Muscle of back (tissue), 13 donors: ENCODE measurements around the gene SYT15. TPM values are rescaled to one million over a fixed set of nuclear protein-coding genes. Genes with fewer than 3 reads are reported as not detected.
"Not testable (repeated sequence)": the region's sequence is repeated elsewhere in the genome, so short reads cannot be mapped to it uniquely, and the experiment has no call there.

ENCODE experiments used
- DNase-seq, 3 donors: peaks; one replicate each; pipeline versions ENCODE4 v3.0.0 to v3.0.0-alpha.2; 2013
- long read RNA-seq, 9 donors: transcript quantifications; one replicate each; lab custom pipeline, GENCODE V29; 2026
- polyA plus RNA-seq, 10 donors: library from polyadenylated mRNA; unstranded; fragments of 120-200 nt; gene quantifications; one replicate each; pipeline ENCODE4 v1.2.1, GENCODE V29; 2013; ENCODE audit not compliant: insufficient read length in 10 of 10

SYT15 gene
- 1 to 10 TPM; 2.1 to 8.2 (median 4.1) TPM for polyA plus RNA-seq
- long read RNA-seq, donor 1 = 0 reads
- long read RNA-seq, donor 2 = 0 reads
- long read RNA-seq, donor 3 = 0 reads
- long read RNA-seq, donor 4 = 0 reads
- long read RNA-seq, donor 5 = 0 reads
- long read RNA-seq, donor 6 = 0 reads
- long read RNA-seq, donor 7 = 0 reads
- long read RNA-seq, donor 8 = 0 reads
- long read RNA-seq, donor 9 = 0 reads

DNA sequence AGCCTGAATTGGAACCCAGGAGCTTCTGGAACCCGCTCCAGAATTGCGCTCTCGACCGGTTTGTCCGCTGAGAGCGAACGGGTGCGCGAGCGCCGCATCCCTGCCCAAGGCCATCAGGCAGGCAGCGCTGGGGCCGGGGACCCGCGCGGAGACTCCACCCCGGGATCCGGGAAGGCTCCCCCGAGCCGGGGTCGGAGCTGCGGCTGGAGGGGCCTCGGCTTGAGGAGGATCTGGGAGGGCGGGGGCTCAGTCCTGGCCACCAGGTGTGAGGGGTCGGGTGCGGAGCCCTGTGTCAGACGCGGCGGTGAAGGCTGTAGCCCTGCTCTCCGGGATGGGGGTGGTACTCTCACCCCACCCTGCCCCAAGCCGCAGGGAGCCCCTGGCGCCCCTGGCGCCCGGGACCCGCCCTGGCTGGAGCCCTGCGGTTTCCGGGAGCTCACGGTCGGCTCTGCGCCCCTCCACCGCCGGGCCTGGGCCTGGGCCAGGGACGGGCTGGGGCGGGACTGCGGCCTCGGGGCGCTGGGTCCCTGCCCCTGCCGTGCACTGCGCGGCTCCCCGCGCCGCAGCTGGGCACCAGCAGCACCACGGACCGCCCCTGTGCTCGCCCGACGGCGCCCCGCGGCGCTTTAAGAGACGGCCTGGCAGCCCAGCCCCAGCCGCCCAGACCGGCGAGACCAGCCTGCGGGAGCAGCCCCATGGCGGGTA is at the start of gene SYT15:
Gene SYT15 (plus strand): TSS at position 655 of the 705 bp plus-strand sequence. CDS start 41 bp downstream, at position 696.
- peak in 1 of 3 donors; percentile 0 for DNase-seq

DNA sequence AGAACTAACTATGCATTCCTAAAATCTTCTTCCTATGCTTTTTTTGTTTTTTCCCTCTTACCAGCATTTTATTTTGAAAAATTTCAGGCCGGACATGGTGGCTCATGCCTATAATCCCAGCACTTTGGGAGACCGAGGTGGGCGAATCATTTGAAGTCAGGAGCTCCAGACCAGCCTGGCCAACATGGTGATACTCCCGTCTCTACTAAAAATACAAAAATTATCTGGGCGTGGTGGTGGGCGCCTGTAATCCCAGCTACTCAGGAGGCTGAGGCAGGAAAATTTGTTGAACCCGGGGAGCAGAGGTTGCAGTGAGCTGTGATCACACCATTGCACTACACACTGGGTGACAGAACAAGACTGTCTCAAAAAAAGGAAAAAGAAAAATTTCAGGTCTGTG is 49.2 kb upstream of the SYT15 start:
- DNase-seq = not testable (repeated sequence)

DNA sequence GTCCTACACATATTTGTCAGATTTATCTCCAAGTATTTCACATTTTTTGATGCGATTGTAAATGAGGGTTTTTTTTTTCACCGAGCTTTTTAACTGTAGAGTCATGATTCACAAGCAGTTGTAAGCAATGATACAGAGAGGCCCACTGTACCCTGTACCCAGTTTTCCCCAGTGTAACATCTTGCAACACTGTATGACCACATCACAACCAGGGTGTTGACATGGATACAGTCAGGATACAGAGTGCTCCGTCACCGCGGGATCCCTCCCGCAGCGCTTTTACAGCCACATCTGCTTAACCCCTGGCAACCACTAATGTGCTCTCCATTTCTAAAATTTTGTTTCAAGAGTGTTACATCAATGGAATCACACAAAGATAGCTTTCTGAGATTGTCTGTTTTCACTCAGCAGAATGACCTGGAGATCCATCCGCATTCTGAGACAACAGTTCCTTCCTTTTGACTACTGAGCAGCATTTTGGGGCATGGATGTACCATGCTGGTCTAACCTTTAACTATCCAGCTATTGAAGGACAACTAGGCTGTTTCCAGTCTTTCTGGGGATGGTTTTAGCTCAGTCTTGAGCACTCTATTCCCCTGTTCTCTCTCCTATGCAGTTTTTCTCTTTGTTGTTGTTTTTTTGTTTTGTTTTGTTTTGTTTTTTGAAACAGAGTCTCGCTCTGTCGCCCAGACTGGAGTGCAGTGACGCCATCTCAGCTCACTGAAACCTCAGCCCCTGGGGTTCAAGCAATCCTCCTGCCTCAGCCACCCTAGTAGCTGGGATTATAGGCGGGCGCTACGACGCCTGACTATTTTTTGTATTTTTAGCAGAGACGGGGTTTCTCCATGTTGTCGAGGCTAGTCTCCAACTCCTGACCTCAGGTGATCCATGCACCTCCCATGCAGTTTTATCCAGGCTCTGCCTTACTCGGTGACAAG is 48.4 kb upstream of the SYT15 start:
- peak; percentile 69 to 94 (median 84) for DNase-seq

DNA sequence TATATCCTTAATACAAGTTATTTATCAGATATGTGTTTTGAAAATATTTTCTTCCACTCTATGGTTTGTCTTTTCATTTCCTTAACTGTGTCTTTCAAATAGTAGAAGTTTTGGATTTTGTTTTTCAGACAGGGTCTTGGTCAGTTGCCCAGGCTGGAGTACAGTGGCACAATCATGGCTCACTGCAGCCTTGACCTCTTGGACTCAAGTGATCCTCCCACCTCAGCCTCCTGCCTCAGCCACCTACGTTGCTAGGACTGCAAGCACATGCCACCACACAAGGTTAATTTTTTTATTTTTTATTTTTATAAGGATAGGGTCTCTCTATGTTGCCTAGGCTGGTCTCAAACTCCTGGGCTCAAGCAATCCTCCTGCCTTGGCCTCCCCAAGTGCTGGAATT is 46.7 kb upstream of the SYT15 start:
- DNase-seq = not testable (repeated sequence)

DNA sequence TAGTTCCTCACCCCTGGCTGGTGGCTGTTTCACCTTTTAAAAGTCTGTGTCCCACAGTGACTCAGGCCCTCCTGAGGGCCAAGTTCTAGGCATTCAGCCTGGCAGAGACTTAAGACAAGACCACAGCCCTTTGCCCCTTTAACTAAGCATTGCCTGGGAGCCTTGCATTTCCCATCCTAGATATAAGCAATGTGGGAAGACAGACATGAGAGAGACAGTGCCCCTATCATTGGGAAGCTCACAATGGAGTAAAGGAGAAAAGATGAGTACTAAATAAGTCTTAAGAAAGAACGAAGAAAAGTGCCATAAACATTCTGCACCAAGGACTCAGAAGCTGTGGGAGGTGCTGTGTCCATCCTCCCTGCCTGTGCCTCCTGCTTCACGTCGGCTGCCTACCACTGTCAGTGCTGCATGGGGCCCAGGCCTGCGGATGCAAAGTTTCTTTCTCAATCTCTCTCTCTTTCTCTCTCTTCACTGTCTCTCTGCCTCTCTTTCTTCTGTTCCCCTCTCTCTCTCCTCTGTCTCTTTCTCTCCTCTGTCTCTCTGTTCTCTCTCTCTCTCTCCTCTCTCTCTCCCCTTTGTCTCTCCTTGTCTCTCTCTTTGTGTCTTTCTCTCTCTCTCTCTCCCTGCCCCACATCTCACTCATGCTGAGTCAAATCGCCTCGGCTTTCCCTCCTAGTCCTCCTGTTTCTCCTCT is 44.0 kb upstream of the SYT15 start:
- DNase-seq = no peak

DNA sequence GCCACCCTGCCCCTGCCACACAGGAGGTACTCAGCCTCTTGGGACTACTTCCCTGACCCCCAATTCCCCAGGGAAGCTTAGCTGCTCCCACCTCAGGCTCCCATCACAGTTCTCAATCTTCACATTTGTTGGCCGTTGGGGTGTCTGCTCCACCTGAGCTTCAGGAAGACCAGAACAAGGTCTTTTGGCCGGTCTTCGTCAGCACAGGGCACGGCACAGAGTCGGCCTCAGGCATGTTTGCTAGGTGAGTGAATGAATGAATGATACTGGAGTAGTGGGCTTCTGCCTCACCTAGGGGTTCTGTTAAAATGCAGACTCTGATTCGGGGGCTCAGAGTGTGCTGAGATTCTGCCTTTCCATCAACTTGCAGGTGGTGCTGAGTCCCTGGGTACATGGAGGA is 42.8 kb upstream of the SYT15 start:
- DNase-seq = no peak

GRCh38 chr10:46536781-46537180 is 42.1 kb upstream of the SYT15 start:
- no peak for DNase-seq

GRCh38 chr10:46537309-46537708 is 41.6 kb upstream of the SYT15 start:
- no peak for DNase-seq

- no peak for DNase-seq
Measured at GRCh38 chr10:46538155-46538554, 40.8 kb upstream of the SYT15 start.

GRCh38 chr10:46538717-46539426 is 40.1 kb upstream of the SYT15 start:
- DNase-seq = no peak

DNA sequence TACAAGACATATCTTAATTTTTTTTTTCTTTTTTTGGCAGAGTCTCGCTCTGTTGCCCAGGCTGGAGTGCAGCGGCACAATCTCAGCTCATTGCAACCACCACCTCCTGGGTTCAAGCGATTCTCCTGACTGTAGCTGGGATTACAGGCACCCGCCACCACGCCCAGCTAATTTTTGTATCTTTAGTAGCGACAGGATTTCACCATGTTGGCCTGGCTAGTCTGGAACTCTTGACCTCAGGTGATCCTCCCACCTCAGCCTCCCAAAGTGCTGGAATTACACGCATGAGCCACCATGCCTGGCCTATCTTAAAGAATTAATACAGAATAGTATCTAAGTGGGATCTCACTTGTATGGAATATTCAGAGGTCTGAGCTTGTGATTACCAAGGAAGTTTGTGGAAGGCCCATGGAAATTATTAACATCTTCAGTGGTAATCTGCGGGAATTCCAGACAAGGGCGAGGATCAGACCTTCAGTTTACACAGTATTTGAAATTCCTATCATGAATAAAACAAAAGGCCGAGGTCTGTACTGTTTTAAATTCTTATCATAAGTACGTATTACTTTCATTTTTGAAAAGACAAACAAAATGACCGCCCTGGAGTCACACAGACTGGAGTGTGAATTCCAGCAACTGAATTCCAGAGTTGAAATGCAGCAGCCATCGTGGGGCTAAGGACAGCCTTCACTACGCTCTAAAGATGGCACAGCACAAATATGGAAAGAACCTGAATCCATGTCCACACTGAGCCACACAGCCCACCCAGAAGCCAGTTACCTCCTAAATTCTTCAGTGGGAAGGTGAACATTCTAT is 39.1 kb upstream of the SYT15 start:
- DNase-seq = no peak

DNA sequence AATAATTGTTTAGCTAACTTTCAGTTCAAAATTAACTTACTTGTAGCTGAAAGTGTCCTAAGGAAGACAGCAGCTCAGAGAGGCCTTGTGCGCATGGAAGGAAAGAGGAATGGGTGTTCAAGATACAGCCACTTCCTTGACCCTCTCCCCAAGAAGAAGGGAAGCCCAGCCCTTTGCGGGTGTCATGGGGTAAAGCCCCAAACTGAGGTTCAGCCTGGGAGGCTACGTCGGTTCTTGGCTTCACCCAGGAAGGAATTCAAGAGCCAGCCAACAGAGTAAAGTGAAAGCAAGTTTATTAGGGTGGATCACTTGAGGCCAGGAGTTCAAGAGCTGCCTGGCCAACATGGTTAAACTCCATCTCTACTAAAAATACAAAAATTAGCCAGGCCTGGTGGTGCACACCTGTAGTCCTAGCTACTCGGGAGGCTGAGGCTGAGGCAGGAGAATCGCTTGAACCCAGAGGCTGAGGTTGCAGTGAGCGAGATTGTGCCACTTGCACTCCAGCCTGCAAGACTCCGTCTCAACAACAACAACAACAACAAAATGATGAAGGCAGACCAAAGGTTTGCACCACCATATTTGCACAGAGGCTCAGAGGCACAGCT is 38.4 kb upstream of the SYT15 start:
- no peak for DNase-seq

- no peak for DNase-seq
Measured at GRCh38 chr10:46541017-46541661, 37.8 kb upstream of the SYT15 start.

DNA sequence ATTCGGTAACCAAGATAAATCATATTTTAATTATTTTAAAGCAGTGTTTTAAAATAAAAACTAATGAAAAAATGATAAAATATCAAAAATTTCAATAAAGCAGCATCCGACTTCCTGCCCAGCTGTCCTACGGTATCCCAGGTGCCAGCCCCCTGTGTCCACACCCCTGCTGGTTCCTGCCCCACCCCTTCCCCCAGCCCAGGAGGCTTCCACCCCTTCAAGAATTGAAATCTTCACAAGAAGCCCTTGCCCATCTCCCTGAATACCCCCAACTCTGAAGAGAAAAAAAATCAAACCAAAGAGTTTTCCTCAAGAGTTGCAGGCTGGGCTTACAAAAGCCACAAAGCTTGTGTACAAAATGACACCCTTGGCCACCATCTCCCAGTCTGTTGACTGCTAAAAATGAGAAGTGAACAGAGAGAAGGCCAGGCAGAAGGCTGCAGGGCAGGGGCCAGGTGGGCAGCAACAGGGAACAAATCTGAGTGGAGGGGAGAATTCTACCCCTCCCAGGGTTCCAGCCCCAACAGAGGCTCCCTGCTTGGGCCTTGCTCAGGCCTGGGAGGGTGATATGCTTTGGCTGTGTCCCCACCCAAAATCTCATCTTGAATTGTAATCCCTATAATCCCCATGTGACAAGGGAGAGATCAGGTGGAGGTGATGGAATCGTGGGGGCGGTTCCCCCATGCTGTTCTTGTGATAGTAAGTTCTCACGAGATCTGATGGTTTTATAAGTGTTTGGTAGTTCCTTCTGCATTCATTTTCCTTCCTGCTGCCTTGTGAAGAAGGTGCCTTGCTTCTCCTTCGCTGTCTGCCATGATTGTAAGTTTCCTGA is 37.0 kb upstream of the SYT15 start:
- DNase-seq = no peak

DNA sequence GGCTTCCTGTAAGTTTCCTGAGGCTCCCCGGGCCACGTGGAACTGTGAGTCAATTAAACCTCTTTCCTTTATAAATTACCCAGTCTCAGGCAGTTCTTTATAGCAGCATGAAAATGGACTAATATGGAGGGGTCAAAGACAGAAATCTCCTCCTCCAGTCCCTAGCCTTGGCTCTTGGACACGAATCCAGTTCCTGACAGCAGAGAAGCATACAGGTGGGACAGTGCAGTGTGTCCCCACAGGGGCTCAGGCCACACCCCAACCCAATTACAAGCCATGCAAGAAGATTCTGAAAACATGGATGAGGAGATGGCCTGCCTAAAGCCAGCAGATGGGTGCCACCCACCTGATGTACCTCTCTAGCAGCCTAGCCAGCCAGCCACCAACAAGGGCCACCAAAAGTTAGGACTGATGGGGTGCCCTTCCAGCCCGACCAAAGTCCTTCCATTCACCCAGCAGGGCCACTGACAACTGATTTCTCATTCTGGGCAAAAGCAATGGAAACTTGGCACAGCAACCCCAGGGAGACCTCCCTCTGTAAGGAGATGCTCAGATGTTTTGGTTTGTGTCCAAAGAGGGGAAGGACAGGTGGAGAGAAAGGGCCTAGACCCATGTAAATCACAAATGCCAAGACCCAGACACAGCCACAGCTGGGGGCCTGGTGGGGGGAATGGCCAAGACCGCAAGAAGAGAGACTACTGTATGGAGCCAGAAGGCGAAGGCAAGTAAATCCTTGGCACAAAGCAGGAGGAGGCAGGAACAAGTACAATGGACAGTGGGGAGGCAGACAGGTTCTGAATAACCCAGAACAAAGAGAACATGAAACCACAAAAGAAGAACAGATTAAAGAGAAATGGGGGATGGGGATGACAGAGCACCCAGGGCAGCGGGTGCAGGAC is 36.1 kb upstream of the SYT15 start:
- no peak for DNase-seq

DNA sequence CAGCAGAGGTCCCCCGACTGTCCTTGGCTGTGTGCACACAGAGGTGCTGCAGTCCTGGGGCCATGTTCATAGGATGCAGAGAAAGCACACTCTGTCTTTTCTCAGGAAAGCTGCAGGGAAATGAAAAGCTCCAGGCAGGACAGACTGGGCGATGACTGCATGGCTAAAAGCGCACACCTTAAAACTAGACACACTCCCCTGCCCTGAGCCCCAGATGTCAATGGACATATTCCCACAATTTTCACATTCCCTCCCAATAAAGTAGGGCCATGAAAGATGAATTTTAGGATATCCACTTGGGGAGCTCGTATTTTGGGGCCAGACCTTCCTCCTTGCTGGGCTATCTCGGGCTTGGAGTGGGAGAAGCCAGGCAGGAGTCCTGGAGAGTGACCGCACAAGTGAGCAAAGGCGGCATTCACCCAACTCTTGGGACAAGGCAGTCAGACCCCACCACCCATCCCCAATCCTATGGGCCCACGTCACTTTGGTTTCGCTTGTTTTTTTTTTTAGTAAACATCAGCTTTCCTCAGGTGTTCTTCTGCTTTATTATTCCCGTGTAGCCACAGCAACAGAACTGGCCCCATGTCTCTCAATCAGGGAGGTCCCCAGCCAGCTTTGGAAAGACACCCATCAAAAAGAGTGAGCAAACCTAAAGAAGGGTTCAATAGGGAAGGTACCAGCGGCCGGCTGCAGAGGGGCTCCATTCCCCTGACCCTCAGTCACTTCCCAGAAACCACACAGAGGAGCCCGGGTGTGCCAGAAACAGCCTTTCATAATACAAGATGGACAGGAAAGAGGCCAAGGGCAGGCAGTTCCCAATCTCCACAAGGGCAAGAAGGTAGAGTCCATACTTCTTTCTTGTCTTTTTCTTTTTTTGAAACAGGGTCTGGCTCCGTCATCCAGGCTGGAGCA is 35.2 kb upstream of the SYT15 start:
- no peak for DNase-seq
